ENCODE measurements around the gene LHX4. TPM values are rescaled to one million over a fixed set of nuclear protein-coding genes. Genes with fewer than 3 reads are reported as not detected.
A peak's percentile ranks its signal among the peaks of the same experiment; 100 is the strongest.

LHX4 gene
- total and polyA plus RNA-seq, 8 donors: 0.03 to 4.8 (median 4.1) TPM

DNA sequence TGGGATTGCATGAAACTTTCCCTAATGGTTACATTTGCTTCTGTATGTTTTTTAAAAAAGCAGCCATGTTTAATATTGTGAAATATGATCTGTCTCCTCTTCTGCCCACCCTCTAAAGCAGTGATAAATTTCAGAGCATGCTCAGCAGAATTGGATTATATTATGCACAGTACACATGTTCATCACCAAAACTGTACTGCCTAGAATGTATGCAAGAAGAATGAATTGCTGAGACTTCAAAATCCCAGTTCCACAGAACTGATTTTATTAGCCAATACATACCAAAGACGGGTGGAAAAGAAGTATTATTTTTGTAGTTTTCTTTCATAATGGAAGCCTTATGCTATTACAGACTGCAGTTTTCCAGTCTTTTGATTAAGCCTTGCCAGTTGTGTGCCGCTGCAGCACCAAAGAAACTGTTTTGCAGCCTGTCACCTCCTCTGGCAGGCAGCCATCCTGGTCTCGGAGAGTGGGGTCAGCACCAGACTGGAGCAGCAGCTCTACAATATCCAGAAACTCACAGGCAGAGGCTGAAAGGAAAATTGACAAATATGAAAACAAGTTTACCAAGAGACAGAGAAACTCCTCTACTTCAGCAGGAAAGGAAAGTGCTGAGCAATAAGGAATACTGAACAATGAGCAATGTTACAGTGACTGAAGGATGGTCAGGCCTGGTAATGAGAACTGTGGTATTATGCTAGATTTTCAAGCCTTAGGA, 58.1 kb downstream of the LHX4 start:
- Histone ChIP-seq H3K9me3 (no peaks in the 10 kb centered on the region), H3K4me1 (peaks cover 0 to 3% of the 10 kb centered on the region in 2 donors), H3K27me3 (no peaks in the 10 kb centered on the region), H3K4me3 (no peak overlapping the region), H3K36me3 (peaks cover 0 to 7% of the 10 kb centered on the region in 2 donors), H3K27ac (peak overlapping the region in 1 of 2 donors; percentile 27)
- intact Hi-C loops (cut with DNase I): no loop called here
- no peak for DNase-seq
- TF ChIP-seq, protein P1, sequence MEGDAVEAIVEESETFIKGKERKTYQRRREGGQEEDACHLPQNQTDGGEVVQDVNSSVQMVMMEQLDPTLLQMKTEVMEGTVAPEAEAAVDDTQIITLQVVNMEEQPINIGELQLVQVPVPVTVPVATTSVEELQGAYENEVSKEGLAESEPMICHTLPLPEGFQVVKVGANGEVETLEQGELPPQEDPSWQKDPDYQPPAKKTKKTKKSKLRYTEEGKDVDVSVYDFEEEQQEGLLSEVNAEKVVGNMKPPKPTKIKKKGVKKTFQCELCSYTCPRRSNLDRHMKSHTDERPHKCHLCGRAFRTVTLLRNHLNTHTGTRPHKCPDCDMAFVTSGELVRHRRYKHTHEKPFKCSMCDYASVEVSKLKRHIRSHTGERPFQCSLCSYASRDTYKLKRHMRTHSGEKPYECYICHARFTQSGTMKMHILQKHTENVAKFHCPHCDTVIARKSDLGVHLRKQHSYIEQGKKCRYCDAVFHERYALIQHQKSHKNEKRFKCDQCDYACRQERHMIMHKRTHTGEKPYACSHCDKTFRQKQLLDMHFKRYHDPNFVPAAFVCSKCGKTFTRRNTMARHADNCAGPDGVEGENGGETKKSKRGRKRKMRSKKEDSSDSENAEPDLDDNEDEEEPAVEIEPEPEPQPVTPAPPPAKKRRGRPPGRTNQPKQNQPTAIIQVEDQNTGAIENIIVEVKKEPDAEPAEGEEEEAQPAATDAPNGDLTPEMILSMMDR (IDR thresholded peaks at IDR 0.05): no peak
- peak; percentile 40 for ATAC-seq

DNA sequence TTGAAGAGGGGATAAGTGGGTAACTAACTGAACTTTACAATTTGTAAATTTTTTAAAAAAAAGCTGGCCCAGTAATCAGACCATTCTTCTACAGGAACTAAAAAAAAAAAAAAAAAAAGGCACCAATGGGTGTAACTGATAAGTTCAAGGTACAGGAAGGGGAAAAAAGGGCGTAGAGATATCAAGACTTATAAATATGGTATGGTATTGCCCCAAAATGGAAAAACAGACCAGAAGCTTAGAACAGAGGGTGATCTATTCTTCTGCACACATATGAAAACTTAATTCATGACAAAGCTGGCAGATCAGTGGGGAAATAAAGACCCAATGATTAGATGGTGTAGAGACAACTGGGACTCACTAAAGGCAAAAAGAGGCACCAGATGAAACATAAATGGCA, 58.9 kb downstream of the LHX4 start:
- no peaks in the 10 kb centered on the region for H3K9me3 ChIP-seq
- H3K27ac ChIP-seq: no peak overlapping the region
- DNase-seq (no peak), ATAC-seq (no peak)
- no peaks in the 10 kb centered on the region for H3K27me3 ChIP-seq
- no peak overlapping the region for H3K4me3 ChIP-seq
- intact Hi-C loops (cut with DNase I): no loop called here
- TF ChIP-seq, protein P1 (IDR thresholded peaks at IDR 0.05): no peak
- peaks cover 0 to 7% of the 10 kb centered on the region in 2 donors for H3K36me3 ChIP-seq
- H3K4me1 ChIP-seq: peaks cover 0 to 3% of the 10 kb centered on the region in 2 donors

DNA sequence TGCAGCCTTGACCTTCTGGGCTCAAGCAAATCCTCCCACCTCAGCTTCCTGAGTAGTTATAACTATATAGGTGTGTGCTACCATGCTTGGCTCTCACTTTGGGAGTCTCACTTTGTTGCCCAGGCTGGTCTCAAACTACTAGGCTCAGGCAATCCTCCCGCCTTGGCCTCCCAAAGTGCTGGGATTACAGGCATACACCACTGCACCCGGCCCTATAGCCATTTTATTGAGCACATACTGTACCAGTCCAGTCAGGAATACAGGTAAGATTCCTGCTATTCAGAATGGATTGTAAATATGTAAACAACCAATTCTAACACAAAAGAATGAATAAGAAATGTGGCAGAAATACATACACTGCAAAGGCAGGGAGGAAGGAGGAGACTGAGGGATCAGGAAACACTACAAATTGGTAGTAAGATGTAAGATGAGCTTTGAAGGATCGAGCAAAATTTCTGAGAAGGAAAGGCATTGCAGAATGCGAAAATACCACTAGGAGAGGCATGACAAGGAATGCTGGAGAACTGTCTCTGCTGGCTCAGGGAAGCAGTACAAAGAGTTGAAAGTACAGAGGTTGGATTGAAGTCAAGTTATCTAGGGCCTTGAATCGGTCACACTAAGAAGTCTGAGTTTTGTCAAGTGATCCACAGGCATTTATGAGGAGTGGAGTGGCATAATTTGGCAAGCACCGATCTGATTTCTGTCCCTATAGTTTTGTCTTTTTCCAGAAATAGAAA, 60.4 kb downstream of the LHX4 start:
- no peaks in the 10 kb centered on the region for H3K36me3 ChIP-seq
- intact Hi-C loops (cut with DNase I): no loop called here
- DNase-seq: no peak
- no peaks in the 10 kb centered on the region for H3K9me3 ChIP-seq
- TF ChIP-seq, protein P1 (IDR thresholded peaks at IDR 0.05): no peak
- peaks cover 0 to 3% of the 10 kb centered on the region in 2 donors for H3K4me1 ChIP-seq
- no peak overlapping the region for H3K27ac ChIP-seq
- no peak overlapping the region for H3K4me3 ChIP-seq
- ATAC-seq: no peak
- no peaks in the 10 kb centered on the region for H3K27me3 ChIP-seq

GRCh38 chr1:180291004-180291403, 60.9 kb downstream of the LHX4 start:
- Histone ChIP-seq H3K4me3 (no peak overlapping the region), H3K9me3 (no peaks in the 10 kb centered on the region), H3K27ac (peak overlapping the region in 1 of 2 donors; percentile 4), H3K36me3 (no peaks in the 10 kb centered on the region), H3K27me3 (no peaks in the 10 kb centered on the region), H3K4me1 (peaks cover 0 to 3% of the 10 kb centered on the region in 2 donors)
- no peak for DNase-seq
- no peak for ATAC-seq
- intact Hi-C loops (cut with DNase I): no loop called here
- TF ChIP-seq, protein P1 (IDR thresholded peaks at IDR 0.05): no peak

DNA sequence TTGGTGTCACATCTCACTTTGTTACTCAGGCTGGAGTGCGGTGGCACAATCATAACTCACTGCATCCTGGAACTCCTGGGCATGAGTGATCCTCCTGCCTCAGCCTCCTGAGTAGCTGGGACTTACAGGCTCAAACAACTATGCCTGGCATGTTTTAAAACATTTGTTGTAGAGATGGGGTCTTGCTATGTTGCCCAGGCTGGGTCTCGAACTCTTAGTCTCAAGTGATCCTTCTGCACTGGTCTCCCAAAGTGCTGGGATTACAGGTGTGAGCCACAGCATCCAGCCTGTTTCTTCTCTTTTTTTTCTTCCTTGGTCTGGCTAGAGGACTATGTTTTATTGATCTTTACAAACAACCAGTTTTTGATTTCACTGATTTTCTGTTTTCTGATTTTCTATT, 64.6 kb downstream of the LHX4 start:
- TF ChIP-seq, protein P1 (IDR thresholded peaks at IDR 0.05): no peak
- no peak overlapping the region for H3K27ac ChIP-seq
- no peaks in the 10 kb centered on the region for H3K36me3 ChIP-seq
- no peaks in the 10 kb centered on the region for H3K9me3 ChIP-seq
- H3K4me1 ChIP-seq: peaks cover 0 to 3% of the 10 kb centered on the region in 2 donors
- no peak for DNase-seq
- H3K4me3 ChIP-seq: no peak overlapping the region
- H3K27me3 ChIP-seq: no peaks in the 10 kb centered on the region
- intact Hi-C loops (cut with DNase I): no loop called here
- no peak for ATAC-seq
